HepG2 (cell line): ENCODE results near the gene GJC2. TPM values are rescaled to one million over a fixed set of nuclear protein-coding genes. Genes with fewer than 3 reads are reported as not detected.

Source experiments
- AKNA ChIP-seq: sonication (generic); formaldehyde crosslinking; IDR thresholded peaks from 2 replicates; pipeline ENCODE4 v1.4.0; 2020; ENCODE audit warnings: missing genetic modification reagents, borderline replicate concordance
- ATF6 ChIP-seq: sonication (generic); formaldehyde crosslinking; conservative IDR thresholded peaks from 2 replicates; pipeline ENCODE4 v1.4.0; 2020; ENCODE audit warnings: missing genetic modification reagents
- CERS6 ChIP-seq: sonication (generic); formaldehyde crosslinking; IDR thresholded peaks from 2 replicates; pipeline ENCODE4 v1.5.0; 2020; ENCODE audit warnings: missing genetic modification reagents
- ONECUT2 ChIP-seq: sonication (generic); formaldehyde crosslinking; IDR thresholded peaks from 2 replicates; pipeline ENCODE4 v1.4.0; 2020; ENCODE audit warnings: missing genetic modification reagents
- PAXIP1 ChIP-seq: sonication (generic); formaldehyde crosslinking; conservative IDR thresholded peaks from 2 replicates; pipeline ENCODE4 v1.4.0; 2020; ENCODE audit warnings: mild to moderate bottlenecking, missing genetic modification reagents, moderate library complexity
- SMAD1 ChIP-seq: sonication (generic); formaldehyde crosslinking; IDR thresholded peaks from 2 replicates; pipeline ENCODE4 v1.4.0; 2020; ENCODE audit warnings: missing genetic modification reagents, low read depth, mild to moderate bottlenecking, borderline replicate concordance
- TAF1 ChIP-seq: sonication (generic); formaldehyde crosslinking; IDR thresholded peaks from 2 replicates; pipeline ENCODE4 v1.4.0; 2020; ENCODE audit warnings: missing genetic modification reagents
- TEAD3 ChIP-seq: optimal IDR thresholded peaks from 2 replicates; pipeline ENCODE3; 2016; ENCODE audit warnings: borderline replicate concordance
- ZBTB20 ChIP-seq: sonication (generic); formaldehyde crosslinking; IDR thresholded peaks from 2 replicates; pipeline ENCODE4 v1.8.1; 2023; ENCODE audit warnings: missing genetic modification reagents, low read depth, mild to moderate bottlenecking, borderline replicate concordance
- ZFP41 ChIP-seq: sonication (generic); formaldehyde crosslinking; IDR thresholded peaks from 2 replicates; pipeline ENCODE4 v1.4.0; 2020; ENCODE audit warnings: mild to moderate bottlenecking, missing genetic modification reagents, borderline replicate concordance
- ZFP90 ChIP-seq: sonication (generic); formaldehyde crosslinking; IDR thresholded peaks from 2 replicates; pipeline ENCODE4 v1.8.0; 2022; ENCODE audit warnings: missing genetic modification reagents, mild to moderate bottlenecking, inconsistent platforms, borderline replicate concordance
- ZFP91 ChIP-seq: sonication (generic); formaldehyde crosslinking; IDR thresholded peaks from 2 replicates; pipeline ENCODE4 v1.9.0; 2022; ENCODE audit warnings: missing genetic modification reagents, mild to moderate bottlenecking, borderline replicate concordance
- ZMYM3 ChIP-seq: sonication (generic); formaldehyde crosslinking; IDR thresholded peaks from 2 replicates; pipeline ENCODE4 v1.5.1; 2020; ENCODE audit warnings: mild to moderate bottlenecking, missing genetic modification reagents
- ZNF34 ChIP-seq: sonication (generic); formaldehyde crosslinking; IDR thresholded peaks from 2 replicates; pipeline ENCODE4 v1.4.0; 2020; ENCODE audit warnings: mild to moderate bottlenecking, missing genetic modification reagents, borderline replicate concordance
- polyA plus RNA-seq, 8 experiments: library from polyadenylated mRNA; depleted of rRNA in 3 of 8; stranded (reverse) in 7 of 8; unstranded in 1 of 8; fragments of >200 nt; fragmentation: Illumina TruSeq in 4 of 8; extraction: Trizol in 4 of 8; gene quantifications; 2 replicates each; pipeline versions ENCODE4 v1.2.1 to v1.2.3, GENCODE V29; 2011 to 2016; ENCODE audit warnings: low read depth in 4 of 8, missing spikeins in 1 of 8, mixed read lengths in 1 of 8; ENCODE audit not compliant: insufficient read depth in 1 of 8
- total RNA-seq, 5 experiments: library from RNA; depleted of rRNA; stranded (reverse); fragments of >200 nt; fragmentation: Illumina TruSeq; extraction: Trizol; gene quantifications; 2 replicates each; pipeline ENCODE4 v1.2.3, GENCODE V29; 2016; ENCODE audit warnings: low read depth in 1 of 5

GJC2 gene
- total and polyA plus RNA-seq, 2 of the 13 experiments (the other 11 are each of a cell fraction or from before 2014, with no cell fraction given), result 1.6 to 3.8 TPM

GRCh38 chr1:228139931-228140723, 9.6 kb upstream of the GJC2 start, which contains the start of gene GUK1 (continued):
- TF ChIP-seq ATF6, result no peak
- TF ChIP-seq ZFP90 (CRISPR knock-in tag), result peak; percentile 65; the same call in 1 of the 2 replicates
- no peak for TF ChIP-seq TEAD3 (CRISPR knock-in tag)
- TF ChIP-seq ZMYM3 (CRISPR knock-in tag), result 0 out of 2 replicates have a peak, but pooled peaks have one; percentile 19
- no peak for TF ChIP-seq ZFP41 (CRISPR knock-in tag)
- TF ChIP-seq TAF1 (CRISPR knock-in tag), result peak; percentile 79
- TF ChIP-seq ZBTB20 (CRISPR knock-in tag), result no peak
- TF ChIP-seq ONECUT2, result no peak
- peak; percentile 77 for TF ChIP-seq ZFP91 (CRISPR knock-in tag)
- TF ChIP-seq ZNF34 (CRISPR knock-in tag), result no peak
- peak; percentile 62; the same call in 1 of the 2 replicates for TF ChIP-seq PAXIP1 (CRISPR knock-in tag)
- no peak for TF ChIP-seq CERS6
- TF ChIP-seq SMAD1 (CRISPR knock-in tag), result no peak
- TF ChIP-seq AKNA (CRISPR knock-in tag), result no peak
